GM12892 (cell line): ENCODE measurements around the gene S100A2.

ENCODE experiments used
- POLR2A ChIP-seq: IDR thresholded peaks from 2 replicates; pipeline ENCODE4 v1.6.1; 2011; ENCODE audit warnings: low read depth, low read length, control low read depth
- POLR2AphosphoS5 ChIP-seq: IDR thresholded peaks from 2 replicates; pipeline ENCODE4 v1.6.1; 2011; ENCODE audit warnings: low read depth, low read length, control low read depth
- TAF1 ChIP-seq: IDR thresholded peaks from 2 replicates; pipeline ENCODE4 v1.6.1; 2011; ENCODE audit warnings: low read depth, mild to moderate bottlenecking, control low read depth, low read length, borderline replicate concordance

GRCh38 chr1:153537376-153537730 is 28.3 kb downstream of the S100A2 start:
- TF ChIP-seq POLR2A (no peak), POLR2AphosphoS5 (no peak), TAF1 (no peak)
